GM12892 (cell line): ENCODE data around the gene PDZD7.

Experiments used
- POLR2A ChIP-seq: IDR thresholded peaks from 2 replicates; pipeline ENCODE4 v1.6.1; 2011; ENCODE audit warnings: low read depth, low read length, control low read depth
- POLR2AphosphoS5 ChIP-seq: IDR thresholded peaks from 2 replicates; pipeline ENCODE4 v1.6.1; 2011; ENCODE audit warnings: low read depth, low read length, control low read depth
- TAF1 ChIP-seq: IDR thresholded peaks from 2 replicates; pipeline ENCODE4 v1.6.1; 2011; ENCODE audit warnings: low read depth, mild to moderate bottlenecking, control low read depth, low read length, borderline replicate concordance

GRCh38 chr10:101003639-101004206 is 27.2 kb downstream of the PDZD7 start:
- TF ChIP-seq TAF1 (no peak), POLR2AphosphoS5 (no peak), POLR2A (no peak)
